Stimulated activated CD4-positive, alpha-beta T cell treated with anti-CD3 and anti-CD28 coated beads, Interleukin-12 subunit alpha, Interleukin-12 subunit beta, amount 100 ng/mL, for 48 hours (primary cell): Measurements from ENCODE around the gene DNM3.
"Not testable (repeated sequence)": the region's sequence is repeated elsewhere in the genome, so short reads cannot be mapped to it uniquely, and the experiment has no call there.

ENCODE experiments used
- DNase-seq, 3 donors: peaks; one replicate each; pipeline ENCODE4 v3.0.0-alpha.2; 2020; ENCODE audit warnings: low read depth in 2 of 3, low spot score in 1 of 3

Gene DNM3

GRCh38 chr1:172269644-172270043 is 428.3 kb downstream of the DNM3 start:
- no peak for DNase-seq

GRCh38 chr1:172270605-172271004 is 429.3 kb downstream of the DNM3 start:
- DNase-seq: no peak

- DNase-seq: no peak
These were observed 430.8 kb downstream of the DNM3 start for GRCh38 chr1:172272087-172272486.

- no peak for DNase-seq
These were observed 432.5 kb downstream of the DNM3 start for GRCh38 chr1:172273647-172274396.

- DNase-seq: no peak
These were observed 434.2 kb downstream of the DNM3 start for GRCh38 chr1:172275478-172275877.

GRCh38 chr1:172276120-172276818 is 435.0 kb downstream of the DNM3 start:
- no peak for DNase-seq

GRCh38 chr1:172277275-172277674 is 436.0 kb downstream of the DNM3 start:
- no peak for DNase-seq

GRCh38 chr1:172277989-172278388 is 436.7 kb downstream of the DNM3 start:
- no peak for DNase-seq

GRCh38 chr1:172278478-172278877 is 437.2 kb downstream of the DNM3 start:
- no peak for DNase-seq

GRCh38 chr1:172279939-172280636 is 438.8 kb downstream of the DNM3 start:
- no peak for DNase-seq

- DNase-seq: no peak
These were observed 442.5 kb downstream of the DNM3 start for GRCh38 chr1:172283766-172284165.

GRCh38 chr1:172286629-172287076 is 445.4 kb downstream of the DNM3 start:
- no peak for DNase-seq

GRCh38 chr1:172287208-172287607 is 445.9 kb downstream of the DNM3 start:
- no peak for DNase-seq

- no peak for DNase-seq
These were observed 447.3 kb downstream of the DNM3 start for GRCh38 chr1:172288581-172288980.

GRCh38 chr1:172289448-172289847 is 448.1 kb downstream of the DNM3 start:
- no peak for DNase-seq

GRCh38 chr1:172292840-172293239 is 451.5 kb downstream of the DNM3 start:
- no peak for DNase-seq

- DNase-seq: no peak
These were observed 452.1 kb downstream of the DNM3 start for GRCh38 chr1:172293429-172293828.

GRCh38 chr1:172298141-172298540 is 456.8 kb downstream of the DNM3 start:
- no peak for DNase-seq

- DNase-seq: no peak
These were observed 457.6 kb downstream of the DNM3 start for GRCh38 chr1:172298911-172299310.

- no peak for DNase-seq
These were observed 458.2 kb downstream of the DNM3 start for GRCh38 chr1:172299515-172299914.

GRCh38 chr1:172307508-172307907 is 466.2 kb downstream of the DNM3 start:
- DNase-seq: not testable (repeated sequence)

GRCh38 chr1:172308142-172308541 is 466.8 kb downstream of the DNM3 start:
- DNase-seq: no peak
